PC-9 (cell line): Measurements from ENCODE around the gene SLC16A4.

Source experiments
- CTCF ChIP-seq: fragments of 200-600 bp; sonication (generic); conservative IDR thresholded peaks from 2 replicates; pipeline ENCODE4 v1.6.1; 2017; ENCODE audit warnings: mixed run types, antibody characterized with exemption, mild to moderate bottlenecking, moderate library complexity
- EZH2 ChIP-seq: fragments of 200-600 bp; sonication (generic); IDR thresholded peaks from 2 replicates; pipeline ENCODE4 v1.8.0; 2017; ENCODE audit warnings: antibody characterized with exemption, low read depth

- TF ChIP-seq CTCF (no peak), EZH2 (no peak)
Measured at GRCh38 chr1:110326826-110327225, 64.0 kb downstream of the SLC16A4 start.
